ENCODE results near the gene RUNX1.
A peak's percentile ranks its signal among the peaks of the same experiment; 100 is the strongest.

Gene RUNX1

GRCh38 chr21:34878940-34879339, 170.2 kb downstream of the RUNX1 start:
- Histone ChIP-seq H3K27ac (no peak overlapping the region), H3K9ac (no peak overlapping the region), H4K20me1 (peaks cover 100% of the 10 kb centered on the region), H3K27me3 (no peaks in the 10 kb centered on the region), H3K4me3 (no peak overlapping the region), H3K4me1 (peaks cover 100% of the 10 kb centered on the region), H3K36me3 (peaks cover 90% of the 10 kb centered on the region), H3K4me2 (peak overlapping the region; percentile 30), H3K9me3 (no peaks in the 10 kb centered on the region)
- no peak for TF ChIP-seq Cebpa-rat (IDR thresholded peaks at IDR 0.05)

- peaks cover 90% of the 10 kb centered on the region for H3K36me3 ChIP-seq
- no peak for TF ChIP-seq Cebpa-rat (IDR thresholded peaks at IDR 0.05)
- H3K4me1 ChIP-seq: peaks cover 100% of the 10 kb centered on the region
- no peaks in the 10 kb centered on the region for H3K9me3 ChIP-seq
- peak overlapping the region; percentile 30 for H3K4me2 ChIP-seq
- H3K4me3 ChIP-seq: no peak overlapping the region
- peaks cover 100% of the 10 kb centered on the region for H4K20me1 ChIP-seq
- no peak overlapping the region for H3K27ac ChIP-seq
- no peak overlapping the region for H3K9ac ChIP-seq
- H3K27me3 ChIP-seq: no peaks in the 10 kb centered on the region
Observed at GRCh38 chr21:34878501-34878900, 170.6 kb downstream of the RUNX1 start.

GRCh38 chr21:34877485-34878128, 171.5 kb downstream of the RUNX1 start:
- no peaks in the 10 kb centered on the region for H3K27me3 ChIP-seq
- peak overlapping the region; percentile 67 for H3K4me2 ChIP-seq
- H3K4me1 ChIP-seq: peaks cover 100% of the 10 kb centered on the region
- no peaks in the 10 kb centered on the region for H3K9me3 ChIP-seq
- H3K4me3 ChIP-seq: no peak overlapping the region
- 0 out of 2 replicates have a peak overlapping the region, but pooled peaks have one; percentile 18 for H3K27ac ChIP-seq
- no peak overlapping the region for H3K9ac ChIP-seq
- TF ChIP-seq Cebpa-rat (IDR thresholded peaks at IDR 0.05): no peak
- peaks cover 90% of the 10 kb centered on the region for H3K36me3 ChIP-seq
- H4K20me1 ChIP-seq: peaks cover 100% of the 10 kb centered on the region

GRCh38 chr21:34875830-34876229, 173.3 kb downstream of the RUNX1 start:
- H3K36me3 ChIP-seq: peaks cover 92% of the 10 kb centered on the region
- H4K20me1 ChIP-seq: peaks cover 100% of the 10 kb centered on the region
- peaks cover 100% of the 10 kb centered on the region for H3K4me1 ChIP-seq
- H3K9ac ChIP-seq: no peak overlapping the region
- H3K4me2 ChIP-seq: peak overlapping the region; percentile 67
- H3K4me3 ChIP-seq: no peak overlapping the region
- no peaks in the 10 kb centered on the region for H3K9me3 ChIP-seq
- TF ChIP-seq Cebpa-rat (IDR thresholded peaks at IDR 0.05): no peak
- H3K27ac ChIP-seq: no peak overlapping the region
- H3K27me3 ChIP-seq: no peaks in the 10 kb centered on the region

- H3K4me3 ChIP-seq: no peak overlapping the region
- H4K20me1 ChIP-seq: peaks cover 100% of the 10 kb centered on the region
- peaks cover 92% of the 10 kb centered on the region for H3K36me3 ChIP-seq
- 0 out of 2 replicates have a peak overlapping the region, but pooled peaks have one; percentile 5 for H3K27ac ChIP-seq
- H3K4me2 ChIP-seq: peak overlapping the region; percentile 67
- no peak for TF ChIP-seq Cebpa-rat (IDR thresholded peaks at IDR 0.05)
- H3K4me1 ChIP-seq: peaks cover 100% of the 10 kb centered on the region
- no peak overlapping the region for H3K9ac ChIP-seq
- H3K27me3 ChIP-seq: no peaks in the 10 kb centered on the region
- no peaks in the 10 kb centered on the region for H3K9me3 ChIP-seq
Observed at GRCh38 chr21:34874684-34875513, 174.2 kb downstream of the RUNX1 start.

- no peaks in the 10 kb centered on the region for H3K27me3 ChIP-seq
- peaks cover 100% of the 10 kb centered on the region for H3K4me1 ChIP-seq
- no peak overlapping the region for H3K4me3 ChIP-seq
- H3K9me3 ChIP-seq: no peaks in the 10 kb centered on the region
- H4K20me1 ChIP-seq: peaks cover 100% of the 10 kb centered on the region
- no peak for TF ChIP-seq Cebpa-rat (IDR thresholded peaks at IDR 0.05)
- H3K9ac ChIP-seq: no peak overlapping the region
- peak overlapping the region; percentile 25; the same call in 1 of the 2 replicates for H3K4me2 ChIP-seq
- H3K36me3 ChIP-seq: peaks cover 97% of the 10 kb centered on the region
- H3K27ac ChIP-seq: no peak overlapping the region
Observed at GRCh38 chr21:34871026-34871908, 177.8 kb downstream of the RUNX1 start.

GRCh38 chr21:34870246-34870645, 178.9 kb downstream of the RUNX1 start:
- Histone ChIP-seq H3K4me2 (0 out of 2 replicates have a peak overlapping the region, but pooled peaks have one; percentile 68), H4K20me1 (peaks cover 100% of the 10 kb centered on the region), H3K4me1 (peaks cover 100% of the 10 kb centered on the region), H3K27ac (no peak overlapping the region), H3K9ac (no peak overlapping the region), H3K36me3 (peaks cover 97% of the 10 kb centered on the region), H3K27me3 (no peaks in the 10 kb centered on the region), H3K9me3 (no peaks in the 10 kb centered on the region), H3K4me3 (no peak overlapping the region)
- TF ChIP-seq Cebpa-rat (IDR thresholded peaks at IDR 0.05): peak; percentile 54; the same call in 1 of the 2 replicates

GRCh38 chr21:34869545-34869944, 179.6 kb downstream of the RUNX1 start:
- no peak for TF ChIP-seq Cebpa-rat (IDR thresholded peaks at IDR 0.05)
- no peak overlapping the region for H3K27ac ChIP-seq
- peaks cover 100% of the 10 kb centered on the region for H3K36me3 ChIP-seq
- H3K9ac ChIP-seq: no peak overlapping the region
- peaks cover 100% of the 10 kb centered on the region for H3K4me1 ChIP-seq
- H3K9me3 ChIP-seq: no peaks in the 10 kb centered on the region
- no peaks in the 10 kb centered on the region for H3K27me3 ChIP-seq
- H3K4me2 ChIP-seq: peak overlapping the region; percentile 68; the same call in 1 of the 2 replicates
- peaks cover 100% of the 10 kb centered on the region for H4K20me1 ChIP-seq
- H3K4me3 ChIP-seq: no peak overlapping the region

- TF ChIP-seq Cebpa-rat (IDR thresholded peaks at IDR 0.05): no peak
- Histone ChIP-seq H3K36me3 (peaks cover 100% of the 10 kb centered on the region), H3K9ac (no peak overlapping the region), H3K9me3 (no peaks in the 10 kb centered on the region), H4K20me1 (peaks cover 100% of the 10 kb centered on the region), H3K27me3 (no peaks in the 10 kb centered on the region), H3K4me2 (peak overlapping the region; percentile 68), H3K4me3 (no peak overlapping the region), H3K4me1 (peaks cover 90% of the 10 kb centered on the region), H3K27ac (no peak overlapping the region)
Observed at GRCh38 chr21:34867785-34868184, 181.3 kb downstream of the RUNX1 start.

Data from BLaER1 (cell line).